Mesendoderm (in vitro differentiated cells): ENCODE results near the gene DHX40.
"Not testable (repeated sequence)": the region's sequence is repeated elsewhere in the genome, so short reads cannot be mapped to it uniquely, and the experiment has no call there.

ENCODE experiments used
- DNase-seq: peaks from one replicate; pipeline ENCODE4 v3.0.0; 2013
- H2AK5ac ChIP-seq: 2 replicates; pipeline ENCODE4 v1.6.1; 2013; ENCODE audit warnings: low read length, inconsistent platforms
- H2BK120ac ChIP-seq: 2 replicates; pipeline ENCODE4 v1.6.1; 2013; ENCODE audit warnings: low read depth, mild to moderate bottlenecking, low read length, moderate library complexity, mixed read lengths
- H2BK15ac ChIP-seq: replicated peaks from 2 replicates; pipeline ENCODE4 v1.6.1; 2013; ENCODE audit warnings: low read depth, mild to moderate bottlenecking, moderate library complexity
- H2BK5ac ChIP-seq: 2 replicates; pipeline ENCODE4 v1.6.1; 2013; ENCODE audit warnings: low read length, inconsistent platforms
- H3K18ac ChIP-seq: 2 replicates; pipeline ENCODE4 v1.6.1; 2013; ENCODE audit warnings: mild to moderate bottlenecking, low read length, mixed read lengths
- H3K23ac ChIP-seq: one replicate; pipeline ENCODE4 v1.6.1; 2013; ENCODE audit warnings: low read length
- H3K27ac ChIP-seq: 2 replicates; pipeline ENCODE4 v1.5.1; 2013; ENCODE audit warnings: low read depth, mild to moderate bottlenecking, inconsistent platforms, low read length, moderate library complexity
- H3K27me3 ChIP-seq: 2 replicates; pipeline ENCODE4 v1.6.1; 2013; ENCODE audit warnings: low read length, control low read depth, mild to moderate bottlenecking, inconsistent platforms; ENCODE audit not compliant: insufficient read depth, poor library complexity
- H3K36me3 ChIP-seq: 2 replicates; pipeline ENCODE4 v1.6.1; 2013; ENCODE audit warnings: low read length, inconsistent platforms; ENCODE audit not compliant: control insufficient read depth, insufficient read depth
- H3K4ac ChIP-seq: one replicate; pipeline ENCODE4 v1.6.1; 2013; ENCODE audit warnings: low read depth, mild to moderate bottlenecking, low read length, moderate library complexity
- H3K4me1 ChIP-seq: 2 replicates; pipeline ENCODE4 v1.6.1; 2013; ENCODE audit warnings: low read depth, low read length, inconsistent platforms; ENCODE audit not compliant: control insufficient read depth
- H3K4me2 ChIP-seq: 2 replicates; pipeline ENCODE4 v1.6.1; 2013; ENCODE audit warnings: low read length
- H3K4me3 ChIP-seq: 2 replicates; pipeline ENCODE4 v1.5.1; 2013; ENCODE audit warnings: mild to moderate bottlenecking, low read length
- H3K56ac ChIP-seq: one replicate; pipeline ENCODE4 v1.6.1; 2013; ENCODE audit warnings: low read length
- H3K79me1 ChIP-seq: 2 replicates; pipeline ENCODE4 v1.6.1; 2013; ENCODE audit warnings: low read length, inconsistent platforms
- H3K79me2 ChIP-seq: 2 replicates; pipeline ENCODE4 v1.6.1; 2013; ENCODE audit warnings: mild to moderate bottlenecking, low read length; ENCODE audit not compliant: control insufficient read depth, insufficient read depth
- H3K9ac ChIP-seq: 2 replicates; pipeline ENCODE4 v1.6.1; 2013; ENCODE audit warnings: low read length, inconsistent platforms
- H4K5ac ChIP-seq: one replicate; pipeline ENCODE4 v1.6.1; 2013; ENCODE audit warnings: low read length
- H4K8ac ChIP-seq: one replicate; pipeline ENCODE4 v1.6.1; 2013; ENCODE audit warnings: low read depth, mild to moderate bottlenecking, control low read depth, low read length, moderate library complexity
- WGBS: extraction: QIAGEN DNeasy Blood & Tissue Kit; methylation state at CpG from one replicate; pipeline ENCODE4 v1.1.7; 2013; ENCODE audit warnings: low lambda C conversion rate, missing lambda C conversion rate; ENCODE audit not compliant: insufficient coverage; ENCODE audit errors: extremely low coverage; 5-methylcytosine and 5-hydroxymethylcytosine counted together

DHX40 gene

DNA sequence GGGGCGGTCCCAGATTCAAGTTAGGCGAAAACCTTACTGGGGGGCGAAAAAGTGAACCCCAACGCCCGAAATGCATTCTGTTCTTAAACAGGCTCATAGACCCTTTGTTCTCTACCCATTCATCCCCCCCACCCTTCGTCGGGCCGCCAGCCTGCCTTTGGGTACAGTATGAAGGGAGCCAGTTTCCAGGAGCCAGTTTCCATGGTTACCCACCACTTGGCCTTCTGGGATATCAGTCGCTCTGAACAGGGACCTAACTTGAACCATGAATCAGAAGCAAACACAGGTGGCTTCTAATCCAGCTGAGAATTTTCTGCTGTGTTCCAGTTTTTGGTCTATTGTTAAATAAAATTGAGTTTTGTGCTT is 532 bp downstream of the DHX40 start:
- H2AK5ac ChIP-seq = no peak overlapping the region
- no peaks in the 10 kb centered on the region for H3K36me3 ChIP-seq
- H3K18ac ChIP-seq = no peak overlapping the region
- H4K8ac ChIP-seq = no peak overlapping the region
- H2BK5ac ChIP-seq = no peak overlapping the region
- no peak overlapping the region for H2BK15ac ChIP-seq
- no CpG with 5 or more reads among the region's 9 CpGs for WGBS
- peak; percentile 91 for DNase-seq
- no peak overlapping the region for H2BK120ac ChIP-seq
- peaks cover 2% of the 10 kb centered on the region for H3K79me1 ChIP-seq
- peak overlapping the region; percentile 97 for H3K4me3 ChIP-seq
- peak overlapping the region; percentile 92 for H3K56ac ChIP-seq
- peaks cover 2% of the 10 kb centered on the region for H3K4me1 ChIP-seq
- H3K4me2 ChIP-seq = peak overlapping the region; percentile 16
- H3K23ac ChIP-seq = no peak overlapping the region
- H3K9ac ChIP-seq = peak overlapping the region; percentile 82
- no peak overlapping the region for H3K4ac ChIP-seq
- peaks cover 4% of the 10 kb centered on the region for H3K79me2 ChIP-seq
- no peaks in the 10 kb centered on the region for H3K27me3 ChIP-seq
- H4K5ac ChIP-seq = no peak overlapping the region
- no peak overlapping the region for H3K27ac ChIP-seq

DNA sequence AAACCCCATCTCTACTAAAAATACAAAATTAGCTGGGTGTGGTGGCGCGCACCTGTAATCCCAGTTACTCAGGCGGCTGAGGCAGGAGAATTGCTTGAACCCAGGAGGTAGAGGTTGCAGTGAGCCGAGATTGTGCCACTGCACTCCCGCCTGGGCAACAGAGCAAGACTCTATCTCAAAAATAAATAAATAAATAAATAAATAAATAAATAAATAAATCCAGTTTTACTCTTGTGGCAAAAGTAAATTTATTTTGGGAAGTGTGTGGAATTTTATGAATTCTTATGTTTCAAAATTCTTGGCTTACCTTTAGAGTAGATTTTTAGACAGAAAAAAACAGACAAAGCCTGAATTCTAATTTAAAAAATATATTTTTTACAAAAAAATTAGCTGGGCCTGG is 3.7 kb downstream of the DHX40 start:
- not testable (repeated sequence) for H3K4me3 ChIP-seq, H3K4me1 ChIP-seq, H3K36me3 ChIP-seq, H3K4me2 ChIP-seq, H3K18ac ChIP-seq, H4K8ac ChIP-seq, H3K79me1 ChIP-seq, H3K23ac ChIP-seq, H3K27ac ChIP-seq, DNase-seq, H2AK5ac ChIP-seq, H3K56ac ChIP-seq, H3K4ac ChIP-seq, H4K5ac ChIP-seq, H3K9ac ChIP-seq, H3K79me2 ChIP-seq, H3K27me3 ChIP-seq, H2BK120ac ChIP-seq, H2BK5ac ChIP-seq, H2BK15ac ChIP-seq
- no CpG with 5 or more reads among the region's 5 CpGs for WGBS

DNA sequence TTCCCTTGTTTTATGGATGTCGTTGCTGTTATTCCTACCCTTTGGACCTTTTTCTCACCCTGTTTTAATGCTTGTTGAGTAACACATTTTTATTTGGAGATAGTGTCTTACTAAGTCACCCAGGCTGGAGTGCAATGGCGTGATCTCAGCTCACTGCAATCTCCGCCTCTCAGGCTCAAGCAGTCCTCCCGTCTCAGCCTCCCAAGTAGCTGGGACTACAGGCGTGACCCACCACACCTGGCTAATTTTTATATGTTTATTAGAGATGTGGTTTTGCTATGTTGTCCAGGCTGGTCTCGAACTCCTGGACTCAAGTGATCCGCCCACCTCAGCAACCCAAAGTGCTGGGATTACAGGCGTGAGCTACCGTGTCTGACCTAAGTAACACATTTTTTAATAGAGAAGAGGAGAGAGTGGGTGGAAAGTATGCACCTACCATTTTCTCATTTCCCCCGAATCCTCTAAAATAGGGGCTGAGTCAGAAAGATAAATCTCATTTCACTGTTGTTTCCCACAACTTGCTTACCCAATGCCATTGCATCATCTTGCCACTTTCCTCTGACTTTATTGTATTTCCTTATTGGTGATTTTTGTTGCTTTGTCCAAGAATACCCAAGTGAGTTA is 7.0 kb downstream of the DHX40 start:
- Histone ChIP-seq H2BK5ac (no peak overlapping the region), H3K27ac (no peak overlapping the region), H3K56ac (no peak overlapping the region), H3K9ac (no peak overlapping the region), H3K18ac (no peak overlapping the region), H2BK120ac (no peak overlapping the region), H4K8ac (no peak overlapping the region), H3K23ac (no peak overlapping the region), H3K27me3 (no peaks in the 10 kb centered on the region), H3K4me1 (no peaks in the 10 kb centered on the region), H3K4me2 (no peak overlapping the region), H4K5ac (no peak overlapping the region), H3K4me3 (no peak overlapping the region), H3K36me3 (no peaks in the 10 kb centered on the region), H2AK5ac (no peak overlapping the region), H3K4ac (no peak overlapping the region), H3K79me2 (no peaks in the 10 kb centered on the region), H3K79me1 (no peaks in the 10 kb centered on the region), H2BK15ac (no peak overlapping the region)
- no CpG with 5 or more reads among the region's 10 CpGs for WGBS
- no peak for DNase-seq

- not testable (repeated sequence) for H3K36me3 ChIP-seq, H3K9ac ChIP-seq
These were observed 18.8 kb downstream of the DHX40 start for GRCh38 chr17:59584168-59584567.

GRCh38 chr17:59600169-59600568 is 34.8 kb downstream of the DHX40 start:
- no peak overlapping the region for H4K5ac ChIP-seq
- no peak overlapping the region for H3K27ac ChIP-seq
- no peak overlapping the region for H2BK5ac ChIP-seq
- no peak overlapping the region for H2BK15ac ChIP-seq
- no peak overlapping the region for H4K8ac ChIP-seq
- H3K79me1 ChIP-seq = no peaks in the 10 kb centered on the region
- no peak overlapping the region for H2AK5ac ChIP-seq
- H3K9ac ChIP-seq = no peak overlapping the region
- no peak overlapping the region for H2BK120ac ChIP-seq
- no peaks in the 10 kb centered on the region for H3K79me2 ChIP-seq
- no peaks in the 10 kb centered on the region for H3K4me1 ChIP-seq
- H3K4me2 ChIP-seq = no peak overlapping the region
- no peak overlapping the region for H3K56ac ChIP-seq
- H3K18ac ChIP-seq = no peak overlapping the region
- H3K4me3 ChIP-seq = no peak overlapping the region
- no peak overlapping the region for H3K23ac ChIP-seq
- DNase-seq = no peak
- no peaks in the 10 kb centered on the region for H3K27me3 ChIP-seq
- H3K4ac ChIP-seq = no peak overlapping the region
- peaks cover 2% of the 10 kb centered on the region for H3K36me3 ChIP-seq

More at GRCh38 chr17:59584168-59584567, 18.8 kb downstream of the DHX40 start:
- H2BK5ac ChIP-seq, H4K5ac ChIP-seq, H2BK120ac ChIP-seq, DNase-seq, H3K4ac ChIP-seq, H4K8ac ChIP-seq, H3K56ac ChIP-seq, H3K4me3 ChIP-seq, H3K79me2 ChIP-seq, H3K18ac ChIP-seq, H3K27me3 ChIP-seq, H3K79me1 ChIP-seq, H3K4me2 ChIP-seq, H3K23ac ChIP-seq, H3K27ac ChIP-seq, H2BK15ac ChIP-seq, H3K4me1 ChIP-seq, H2AK5ac ChIP-seq: not testable (repeated sequence)
- WGBS = no CpG with 5 or more reads among the region's 1 CpG

DNA sequence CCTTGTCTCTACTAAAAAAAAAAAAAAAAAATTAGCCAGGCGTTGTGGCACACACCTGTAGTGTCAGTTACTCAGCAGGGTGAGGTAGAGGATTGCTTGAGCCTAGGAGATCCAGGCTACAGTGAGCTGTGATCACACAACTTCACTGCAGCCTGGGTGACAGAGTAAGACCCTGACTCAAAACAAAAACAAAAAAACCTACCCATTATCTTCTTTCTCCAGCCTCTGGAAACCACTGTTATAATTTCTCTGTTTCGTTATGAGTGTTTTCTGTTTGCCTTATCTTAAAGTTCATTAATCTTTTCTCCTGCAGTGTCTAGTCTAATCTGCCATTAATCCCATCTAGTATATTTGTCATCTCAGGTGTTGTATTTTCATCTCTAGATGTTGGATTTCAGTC is 35.7 kb downstream of the DHX40 start:
- Histone ChIP-seq H3K79me1 (no peaks in the 10 kb centered on the region), H3K56ac (no peak overlapping the region), H3K36me3 (peaks cover 2% of the 10 kb centered on the region), H3K23ac (no peak overlapping the region), H3K79me2 (no peaks in the 10 kb centered on the region), H2BK120ac (no peak overlapping the region), H4K5ac (no peak overlapping the region), H2BK15ac (no peak overlapping the region), H3K27me3 (no peaks in the 10 kb centered on the region), H3K27ac (no peak overlapping the region), H3K4me3 (no peak overlapping the region), H4K8ac (no peak overlapping the region), H3K4me1 (no peaks in the 10 kb centered on the region), H3K4ac (no peak overlapping the region), H2AK5ac (no peak overlapping the region), H3K18ac (no peak overlapping the region), H3K9ac (no peak overlapping the region), H3K4me2 (no peak overlapping the region), H2BK5ac (no peak overlapping the region)
- DNase-seq = no peak
- WGBS = no CpG with 5 or more reads among the region's 2 CpGs
